Measurements from ENCODE around the gene ACACB.

ACACB gene

DNA sequence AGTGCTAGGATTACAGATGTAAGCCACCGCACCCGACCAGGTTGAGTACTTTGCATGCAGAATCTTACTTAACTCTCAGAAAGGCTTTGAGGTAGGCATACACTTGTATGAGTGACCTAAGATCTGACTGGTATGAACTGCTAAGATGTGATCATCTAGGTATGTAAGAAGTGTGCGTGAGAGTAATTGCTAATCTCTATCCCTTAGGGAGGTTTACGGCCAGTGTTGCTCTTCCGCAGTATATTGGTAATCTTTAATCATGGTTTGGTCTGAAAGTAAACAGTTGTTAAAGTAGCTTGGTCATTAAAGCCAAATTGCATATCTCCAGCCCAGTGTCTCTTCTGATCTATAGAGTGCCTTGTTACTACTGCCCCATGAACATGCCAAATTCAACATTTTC, 11.2 kb upstream of the ACACB start:
- Histone ChIP-seq H3K4me3 (no peak overlapping the region), H3K27ac (no peak overlapping the region)

DNA sequence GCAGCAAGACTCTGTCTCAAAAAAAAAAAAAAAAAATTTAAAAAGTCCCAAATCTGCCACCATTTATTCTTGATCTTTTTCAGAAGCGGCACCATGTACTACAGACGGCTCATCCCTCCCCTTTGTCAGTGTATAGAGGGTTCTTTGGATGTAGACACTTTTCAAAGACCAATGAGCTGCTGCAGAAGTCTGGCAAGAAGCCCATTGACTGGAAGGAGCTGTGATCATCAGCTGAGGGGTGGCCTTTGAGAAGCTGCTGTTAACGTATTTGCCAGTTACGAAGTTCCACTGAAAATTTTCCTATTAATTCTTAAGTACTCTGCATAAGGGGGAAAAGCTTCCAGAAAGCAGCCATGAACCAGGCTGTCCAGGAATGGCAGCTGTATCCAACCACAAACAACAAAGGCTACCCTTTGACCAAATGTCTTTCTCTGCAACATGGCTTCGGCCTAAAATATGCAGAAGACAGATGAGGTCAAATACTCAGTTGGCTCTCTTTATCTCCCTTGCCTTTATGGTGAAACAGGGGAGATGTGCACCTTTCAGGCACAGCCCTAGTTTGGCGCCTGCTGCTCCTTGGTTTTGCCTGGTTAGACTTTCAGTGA, 6.5 kb upstream of the ACACB start:
- H3K4me3 ChIP-seq: no peak overlapping the region
- peak overlapping the region in 13 of 21 experiments; percentile 4 to 92 (median 83) for H3K27ac ChIP-seq

DNA sequence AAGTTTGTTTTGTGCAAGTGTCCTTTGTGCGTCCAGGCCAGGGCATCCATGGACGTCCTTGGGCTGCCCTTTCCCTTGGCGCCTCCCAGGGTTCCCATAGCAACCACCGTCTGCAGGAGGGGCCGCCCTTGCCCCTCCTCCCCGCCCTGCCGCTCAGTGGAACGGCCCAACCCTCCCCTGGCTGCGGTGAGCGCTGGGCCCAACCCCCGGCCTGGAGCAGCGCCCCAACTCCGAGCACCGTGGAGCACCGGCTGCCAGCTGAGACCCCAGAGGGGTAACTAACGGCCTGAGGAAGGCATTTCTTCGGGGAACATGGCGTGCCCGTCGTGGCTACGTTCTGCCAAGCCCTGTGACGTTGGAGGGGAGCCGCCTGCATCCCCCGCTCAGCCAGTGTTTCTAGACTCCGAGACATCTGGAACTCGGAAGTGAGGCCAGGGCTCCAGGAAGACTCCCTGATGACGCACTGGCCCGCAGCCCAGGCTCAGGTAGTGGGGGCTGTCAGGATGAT, 5.3 kb upstream of the ACACB start:
- H3K27ac ChIP-seq: peak overlapping the region; percentile 28 to 93 (median 84)

DNA sequence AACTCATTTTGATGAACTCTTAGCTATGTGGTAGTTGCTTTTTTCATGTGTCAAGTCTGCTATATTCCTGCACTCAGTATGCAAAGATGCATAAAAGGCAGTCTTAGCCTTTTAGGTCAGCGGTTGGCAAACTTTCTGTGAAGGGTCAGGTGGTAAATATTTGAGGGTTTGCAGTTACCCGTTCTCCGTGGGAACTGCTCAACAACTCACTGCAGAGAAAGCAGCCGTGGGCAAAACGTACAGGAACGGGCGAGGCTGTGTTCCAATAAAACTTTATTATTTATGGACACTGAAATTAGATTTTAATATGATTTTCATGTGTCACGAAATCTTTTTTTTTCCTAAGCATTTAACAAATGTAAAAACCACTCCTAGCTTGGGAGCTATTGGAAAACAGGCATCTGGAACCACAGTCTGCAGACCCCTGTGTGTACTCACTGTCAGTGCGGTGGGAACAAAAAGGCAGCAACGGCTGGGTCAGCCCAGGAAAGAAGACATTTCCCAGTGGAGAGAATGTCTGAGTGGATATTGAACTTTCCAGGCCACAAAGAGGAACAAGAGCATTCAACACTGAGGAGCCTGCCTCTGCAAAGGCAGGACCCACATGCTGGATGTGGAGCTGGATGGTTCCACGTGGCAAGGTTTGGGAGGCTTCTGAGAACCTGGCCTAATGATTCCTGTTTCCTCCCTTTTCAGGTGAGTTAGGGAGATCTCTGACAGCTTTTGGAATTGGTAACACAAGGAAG, 3.5 kb upstream of the ACACB start:
- peak overlapping the region in 1 of 21 experiments; percentile 20 for H3K27ac ChIP-seq

More for the DNA sequence above, 5.3 kb upstream of the ACACB start:
- peak overlapping the region; percentile 27 to 60 (median 49) for H3K4me3 ChIP-seq

DNA sequence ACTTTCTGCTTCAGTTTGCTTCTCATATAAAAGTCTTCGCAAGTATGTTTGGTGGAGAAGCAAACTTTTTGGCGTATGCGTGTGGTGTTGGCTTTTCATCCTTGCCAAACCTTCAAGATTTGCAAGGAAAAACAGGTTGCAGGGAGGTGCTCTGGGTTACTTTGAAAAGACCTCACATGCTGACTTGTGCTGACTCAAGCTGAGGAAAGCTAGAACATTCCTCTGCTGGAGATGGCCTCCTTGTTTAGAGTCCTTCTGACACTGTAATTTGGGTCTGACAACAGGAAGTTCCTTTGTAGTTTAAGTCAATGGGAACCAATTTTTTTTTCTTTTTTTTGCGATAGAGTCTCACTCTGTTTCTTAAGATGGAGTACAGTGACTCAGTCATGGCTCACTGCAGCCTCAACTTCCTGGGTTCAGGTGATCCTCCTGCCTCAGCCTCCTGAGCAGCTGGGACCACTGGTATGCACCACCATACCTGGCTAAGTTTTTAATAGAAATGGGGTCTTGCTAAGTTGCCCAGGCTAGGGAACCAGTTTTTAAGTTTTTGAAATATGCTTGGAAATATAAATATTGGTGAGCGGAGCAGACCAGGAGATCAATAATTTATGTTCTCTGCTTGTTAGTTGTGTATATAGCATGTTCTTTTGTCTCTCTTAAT, 2.6 kb upstream of the ACACB start:
- H3K4me3 ChIP-seq: no peak overlapping the region
- peak overlapping the region in 2 of 21 experiments; percentile 17 to 26 for H3K27ac ChIP-seq

More for the DNA sequence above, 3.5 kb upstream of the ACACB start:
- no peak overlapping the region for H3K4me3 ChIP-seq

DNA sequence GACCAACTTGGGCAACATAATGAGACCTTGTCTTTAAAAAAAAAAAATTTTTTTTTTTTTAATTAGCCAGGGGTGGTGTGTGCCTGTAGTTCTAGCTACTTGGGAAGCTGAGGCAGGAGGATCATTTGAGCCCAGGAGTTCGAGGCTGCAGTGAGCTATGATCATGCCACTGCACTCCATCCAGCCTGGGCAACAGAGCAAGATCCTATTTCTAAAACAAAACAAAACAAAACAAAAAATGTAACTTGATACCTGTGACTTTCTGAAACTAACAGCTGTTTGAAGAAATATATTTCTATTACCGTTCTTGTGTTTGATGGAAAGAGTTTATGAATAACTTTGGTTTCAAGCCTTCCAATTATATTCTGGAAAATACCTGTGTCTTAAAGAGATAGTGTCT, 1.7 kb upstream of the ACACB start:
- Histone ChIP-seq H3K4me3 (no peak overlapping the region), H3K27ac (peak overlapping the region in 1 of 21 experiments; percentile 0)

DNA sequence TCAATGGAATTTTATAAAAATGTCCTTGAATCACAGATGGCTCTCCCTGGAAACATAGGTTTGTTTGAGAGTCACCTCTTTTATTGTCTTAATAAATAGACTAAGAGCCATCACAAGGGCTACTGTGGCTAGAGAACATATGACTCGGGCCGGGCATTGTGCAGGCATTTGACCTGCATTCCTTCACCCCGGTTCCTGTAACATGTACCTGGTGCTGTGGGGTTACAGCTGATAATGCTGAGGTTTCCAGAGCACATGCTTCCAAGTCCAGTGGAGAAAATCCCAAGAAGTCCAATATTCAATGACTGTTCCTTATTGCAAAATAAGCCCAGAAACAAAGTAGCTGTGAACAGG, 1.0 kb upstream of the ACACB start:
- Histone ChIP-seq H3K4me3 (no peak overlapping the region), H3K27ac (peak overlapping the region in 3 of 21 experiments; percentile 0 to 44 (median 40))

DNA sequence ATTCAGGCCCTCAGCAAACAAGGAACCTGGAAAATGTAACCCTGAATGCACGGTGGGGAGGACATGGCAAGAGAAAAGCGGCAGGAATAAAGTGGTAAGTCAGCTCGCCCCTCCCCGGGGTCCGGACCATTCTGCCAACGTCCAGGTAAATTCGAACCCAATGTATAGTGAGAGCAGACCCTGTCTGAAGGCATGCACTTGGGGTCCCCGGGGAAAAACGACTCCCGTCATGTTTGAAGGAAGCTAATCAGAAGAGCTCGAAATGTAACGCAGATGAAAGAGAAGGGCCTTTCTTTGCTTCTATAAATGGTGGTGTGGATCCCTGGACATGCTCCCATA, 193 bp downstream of the ACACB start:
- H3K4me3 ChIP-seq: no peak overlapping the region
- H3K27ac ChIP-seq: peak overlapping the region in 6 of 21 experiments; percentile 16 to 62 (median 37)

DNA sequence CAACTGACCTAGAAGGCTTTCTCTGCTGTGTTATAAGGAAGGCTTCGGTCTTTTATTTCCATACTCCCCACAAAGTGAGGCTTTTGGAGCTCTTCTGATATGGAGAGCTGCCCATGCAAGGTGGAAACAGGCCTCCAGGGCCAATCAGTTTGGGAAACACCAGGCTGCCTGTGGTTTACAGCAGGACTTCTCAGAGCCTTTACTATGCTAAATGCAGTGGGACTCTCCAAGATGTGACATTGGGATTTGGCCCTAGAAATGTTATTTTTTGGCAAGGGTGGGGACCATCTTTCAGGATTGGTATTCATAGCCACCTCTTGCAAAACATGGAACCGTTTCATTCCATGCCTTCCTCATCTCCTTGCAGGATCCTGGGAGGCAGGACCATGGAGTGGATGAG, 3.7 kb downstream of the ACACB start:
- Histone ChIP-seq H3K27ac (no peak overlapping the region), H3K4me3 (no peak overlapping the region)

DNA sequence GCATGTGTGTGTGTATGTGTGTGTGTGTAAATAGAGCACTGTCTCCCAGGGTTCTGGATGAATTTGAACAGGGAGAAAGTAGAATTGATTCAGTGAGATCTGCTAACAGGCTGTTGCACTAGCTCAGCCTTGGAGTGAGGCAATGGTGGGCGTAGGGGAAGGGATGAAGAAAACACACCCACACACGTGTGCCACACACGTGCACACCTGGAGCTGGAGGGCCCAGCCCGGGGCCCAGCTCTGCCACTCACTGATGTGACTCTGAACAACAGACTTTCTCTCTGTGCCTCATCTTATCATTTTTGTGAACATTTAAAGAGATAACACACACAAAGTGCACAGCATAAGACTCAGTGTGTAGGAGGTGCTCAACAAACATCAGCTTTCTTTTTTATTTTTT, 4.2 kb downstream of the ACACB start:
- H3K27ac ChIP-seq: no peak overlapping the region
- no peak overlapping the region for H3K4me3 ChIP-seq

DNA sequence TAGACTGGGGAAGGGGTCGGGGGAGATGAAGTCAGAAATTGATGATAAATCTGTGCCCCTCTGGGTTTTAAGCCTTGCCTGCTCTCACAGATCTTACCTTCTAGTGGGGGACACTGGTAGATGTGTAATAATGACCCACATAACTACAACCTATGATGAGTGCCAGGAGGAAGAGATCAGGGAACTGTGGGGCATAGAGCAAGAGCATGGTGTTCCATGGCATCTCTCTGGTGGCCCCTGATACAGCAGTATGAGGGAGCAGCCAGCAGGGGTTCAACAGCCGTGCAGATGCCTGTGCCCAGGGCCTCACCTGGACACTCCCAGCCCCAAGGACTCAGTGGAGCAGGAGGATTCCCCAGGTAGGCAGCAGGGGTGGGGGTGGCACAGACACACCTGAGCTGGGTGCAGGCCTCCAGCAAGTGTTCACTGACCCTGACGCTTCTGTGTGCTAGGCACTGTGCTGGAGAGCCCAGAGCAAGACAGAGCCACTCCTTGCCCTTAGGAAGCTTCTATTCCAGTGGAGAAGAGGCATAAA, 5.0 kb downstream of the ACACB start:
- no peak overlapping the region for H3K27ac ChIP-seq

DNA sequence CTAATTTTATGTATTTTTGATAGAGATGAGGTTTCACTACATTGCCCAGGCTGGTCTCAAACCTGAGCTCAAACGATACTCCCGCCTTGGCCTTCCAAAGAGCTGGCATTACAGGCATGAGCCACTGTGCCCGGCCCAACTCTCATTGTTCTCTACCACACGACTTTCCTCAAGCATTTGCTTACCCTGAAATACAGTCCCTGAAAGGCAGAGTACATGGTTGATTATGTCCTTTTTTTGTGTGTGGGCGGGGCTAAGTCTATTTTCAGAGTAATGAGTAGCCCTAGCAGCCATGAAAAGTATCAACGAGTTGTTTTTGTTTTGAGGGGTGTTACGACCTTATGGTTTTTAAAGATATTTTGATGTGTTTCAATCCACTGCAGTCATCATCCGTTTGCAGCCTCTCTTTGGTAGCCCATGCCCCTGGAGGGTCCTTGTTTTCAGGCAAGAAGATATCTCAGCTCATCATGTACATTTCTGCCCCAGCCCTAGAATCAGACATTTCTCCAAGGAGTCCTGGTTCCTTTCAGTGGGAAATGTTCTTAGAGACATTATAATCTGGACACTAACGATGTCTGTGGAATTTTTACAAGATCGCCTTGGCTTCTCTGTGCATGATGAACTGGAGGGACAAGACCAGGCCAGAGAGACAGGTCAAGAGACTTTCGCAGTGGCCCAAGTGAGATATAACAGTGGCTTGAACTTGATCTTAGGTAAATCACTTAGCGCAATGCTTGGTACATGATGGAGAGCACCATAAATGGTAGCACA, 8.7 kb downstream of the ACACB start:
- no peak overlapping the region for H3K27ac ChIP-seq
- H3K4me3 ChIP-seq: no peak overlapping the region

More for the DNA sequence above, 5.0 kb downstream of the ACACB start:
- no peak overlapping the region for H3K4me3 ChIP-seq

DNA sequence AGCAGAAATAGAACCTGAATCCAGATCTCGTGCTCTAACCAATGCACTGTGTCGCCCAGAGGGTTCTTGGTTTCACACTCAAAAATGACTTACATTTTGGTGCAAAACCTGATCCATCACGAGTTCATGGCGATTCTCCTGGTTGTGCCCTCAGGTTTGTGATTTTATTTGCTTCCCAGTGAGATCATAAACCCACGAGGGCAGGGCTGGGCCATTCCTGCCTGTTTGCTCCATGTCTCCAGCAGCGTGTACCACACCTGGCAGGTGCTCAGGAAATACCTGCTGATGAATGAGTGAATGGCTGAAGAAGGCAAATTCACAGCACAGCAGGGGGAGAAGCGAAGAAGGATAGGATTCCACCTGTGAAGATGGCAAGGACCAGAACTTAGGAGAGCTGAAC, 9.4 kb downstream of the ACACB start:
- Histone ChIP-seq H3K4me3 (no peak overlapping the region), H3K27ac (no peak overlapping the region)

DNA sequence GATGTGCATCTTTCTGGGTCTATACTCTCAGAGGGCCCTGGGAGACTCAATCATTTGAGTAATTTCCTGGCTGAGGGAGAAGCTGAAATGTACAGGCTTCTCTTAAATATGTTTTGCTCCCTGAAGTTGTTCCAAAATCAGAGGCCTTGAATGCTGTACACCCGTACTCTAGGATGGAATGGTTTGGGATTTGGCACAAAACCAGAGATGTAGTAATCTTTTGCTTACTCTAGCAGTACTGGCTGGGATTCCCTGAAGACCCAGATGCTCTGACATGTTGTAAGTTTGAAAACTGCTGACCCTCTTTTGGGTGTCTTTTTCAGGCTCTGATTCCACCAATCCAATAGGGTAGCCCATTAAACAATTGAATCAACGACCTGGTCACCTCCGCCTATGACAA, 10.4 kb downstream of the ACACB start:
- Histone ChIP-seq H3K27ac (no peak overlapping the region), H3K4me3 (no peak overlapping the region)

DNA sequence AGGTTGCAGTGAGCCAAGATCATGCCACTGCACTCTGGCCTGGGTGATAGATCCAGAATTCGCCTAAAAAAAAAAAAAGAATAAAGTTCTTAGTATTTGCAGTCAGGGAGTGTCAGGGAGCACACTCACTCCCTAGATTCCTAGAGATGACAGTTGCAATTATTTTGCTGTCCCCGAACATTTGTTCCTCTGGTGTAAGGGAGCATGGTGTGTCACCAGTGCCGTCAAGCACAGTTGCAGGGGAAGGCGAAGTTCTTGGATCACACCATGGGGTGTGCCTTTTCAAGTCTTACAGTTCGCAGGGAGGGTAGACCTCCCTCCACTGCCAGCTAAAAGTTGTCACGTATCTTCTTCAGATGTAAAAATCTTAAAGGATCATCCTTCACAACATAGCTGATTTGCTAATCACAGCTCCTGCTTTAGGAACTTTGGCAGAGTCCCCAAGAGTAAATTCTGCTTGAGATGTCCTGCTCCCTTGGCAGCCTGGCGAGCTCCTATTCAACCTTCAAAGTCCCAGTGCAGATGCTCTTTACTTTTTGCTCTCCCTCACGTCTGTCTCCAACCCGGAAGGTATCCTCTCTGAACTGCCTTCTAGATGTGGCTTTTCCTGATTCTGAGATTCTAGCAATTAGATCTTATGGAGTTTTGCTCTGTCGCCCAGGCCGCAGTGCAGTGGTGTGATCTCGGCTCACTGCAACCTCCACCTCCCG, 11.3 kb downstream of the ACACB start:
- Histone ChIP-seq H3K27ac (no peak overlapping the region), H3K4me3 (no peak overlapping the region)

DNA sequence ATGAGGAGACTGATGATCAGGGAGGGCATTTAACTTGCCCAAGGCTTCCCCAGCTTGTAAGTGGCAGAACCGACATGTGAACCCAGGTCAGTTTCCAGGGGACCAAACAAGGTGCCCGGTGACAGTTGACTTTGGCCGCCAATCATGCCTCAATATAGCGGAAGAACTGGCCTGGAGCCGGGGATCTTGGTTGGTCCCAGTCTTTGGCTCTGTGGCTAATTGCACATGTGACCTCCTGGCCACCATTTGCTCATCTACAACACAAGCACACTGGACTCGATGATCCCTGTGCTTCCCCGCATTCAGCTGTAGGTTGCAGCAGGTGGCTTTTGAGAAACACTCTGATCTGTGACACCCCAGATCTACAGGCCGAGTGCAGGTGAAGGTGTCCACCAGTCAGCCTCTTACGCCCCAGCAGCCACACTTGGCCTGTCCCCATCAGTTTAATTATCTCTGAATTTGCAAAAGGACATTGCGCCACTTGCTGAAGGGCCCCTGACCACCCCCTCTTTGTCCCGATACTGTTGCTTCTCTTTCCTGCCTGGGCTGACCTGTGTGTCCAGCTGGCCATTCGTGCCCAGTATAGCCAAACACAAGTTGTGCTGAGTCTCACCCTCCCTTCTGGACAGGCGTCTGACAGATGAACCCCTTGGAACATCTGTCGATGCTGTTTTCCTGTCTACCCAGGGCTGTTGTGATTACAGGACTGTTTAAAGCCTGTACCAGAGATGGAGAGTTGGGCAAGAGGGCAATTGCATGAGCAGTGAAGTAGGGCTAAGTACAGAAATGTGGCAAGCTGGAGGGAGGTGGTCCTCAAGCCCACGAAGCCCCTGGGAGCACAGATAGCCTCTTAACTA, 14.1 kb downstream of the ACACB start:
- Histone ChIP-seq H3K27ac (no peak overlapping the region), H3K4me3 (no peak overlapping the region)

DNA sequence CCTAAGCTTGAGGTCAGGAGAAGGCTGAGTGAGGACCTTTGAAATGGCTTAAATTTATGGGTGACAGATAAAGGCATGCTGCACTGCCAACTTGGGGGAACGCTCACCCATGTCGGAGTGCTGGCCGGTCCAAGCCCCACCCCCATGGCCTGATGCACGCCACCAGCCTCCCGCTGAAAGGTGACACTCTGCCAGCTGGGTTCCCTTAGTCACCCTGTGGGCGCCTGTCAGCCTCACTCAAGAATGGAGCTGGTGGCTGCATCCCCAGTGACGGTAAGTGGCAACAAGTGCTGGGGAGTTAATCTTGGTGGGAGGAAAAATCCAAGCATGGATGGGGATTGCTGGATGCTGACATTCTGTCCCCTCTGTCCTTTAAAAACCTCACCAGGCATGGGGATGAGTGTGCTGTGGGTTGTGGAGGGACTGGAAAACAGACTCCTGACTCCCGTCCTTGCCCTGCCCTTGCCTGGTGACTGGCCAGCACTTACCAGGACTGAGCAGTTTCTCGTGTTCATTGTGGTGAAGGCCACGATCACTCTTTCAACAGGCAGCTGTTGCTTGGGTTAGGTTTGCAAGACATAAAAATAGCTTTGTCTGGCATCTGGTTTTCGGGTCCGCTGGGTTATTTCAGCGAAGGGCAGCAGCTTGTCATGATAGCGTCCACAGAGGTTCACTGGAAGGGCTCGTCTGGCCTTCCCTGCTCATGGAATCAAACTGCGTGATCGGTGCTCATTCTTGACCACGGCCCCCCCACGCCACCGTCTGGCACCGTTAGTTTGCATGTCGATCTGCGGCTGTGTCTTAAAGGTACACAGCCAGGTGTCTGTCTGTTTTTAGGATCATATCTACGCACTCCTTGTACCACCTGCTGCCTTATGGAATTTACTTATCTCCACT, 15.0 kb downstream of the ACACB start:
- Histone ChIP-seq H3K27ac (no peak overlapping the region), H3K4me3 (no peak overlapping the region)
